Fibroblast of villous mesenchyme (primary cell): ENCODE data around the gene XIRP2. TPM values are rescaled to one million over a fixed set of nuclear protein-coding genes. Genes with fewer than 3 reads are reported as not detected.
A peak's percentile ranks its signal among the peaks of the same experiment; 100 is the strongest.

Experiments used
- DNase-seq: peaks from one replicate; pipeline ENCODE4 v3.0.0-alpha.2; 2010; ENCODE audit warnings: low read depth
- H3K4me3 ChIP-seq: 2 replicates; pipeline ENCODE4 v1.5.1; 2011; ENCODE audit warnings: low read depth, mild to moderate bottlenecking, low read length
- CTCF ChIP-seq: IDR thresholded peaks from 2 replicates; pipeline ENCODE4 v1.5.1; 2012; ENCODE audit warnings: low read depth, mild to moderate bottlenecking, low read length; ENCODE audit not compliant: insufficient read depth
- total RNA-seq: library from RNA; depleted of rRNA; stranded (reverse); fragments of >200 nt; gene quantifications from 2 replicates; pipeline ENCODE4 v1.2.3, GENCODE V29; 2012

Gene XIRP2
- total RNA-seq, 1 donor, result under 0.01 TPM

GRCh38 chr2:167196461-167197252 lies 308.4 kb downstream of the XIRP2 start:
- H3K4me3 ChIP-seq, result no peak overlapping the region
- no peak for TF ChIP-seq CTCF
- peak; percentile 13 for DNase-seq

- H3K4me3 ChIP-seq, result no peak overlapping the region
- no peak for TF ChIP-seq CTCF
- DNase-seq, result no peak
Measured at GRCh38 chr2:167198009-167198408, 309.7 kb downstream of the XIRP2 start.

- TF ChIP-seq CTCF, result no peak
- H3K4me3 ChIP-seq, result no peak overlapping the region
- DNase-seq, result no peak
Measured at GRCh38 chr2:167198576-167198975, 310.3 kb downstream of the XIRP2 start.

GRCh38 chr2:167200019-167200418 lies 311.7 kb downstream of the XIRP2 start:
- TF ChIP-seq CTCF, result no peak
- H3K4me3 ChIP-seq, result no peak overlapping the region
- DNase-seq, result no peak

- TF ChIP-seq CTCF, result no peak
- no peak overlapping the region for H3K4me3 ChIP-seq
- peak; percentile 9 for DNase-seq
Measured at GRCh38 chr2:167209784-167210183, 321.5 kb downstream of the XIRP2 start.

GRCh38 chr2:167212014-167212648 lies 323.9 kb downstream of the XIRP2 start:
- DNase-seq, result peak; percentile 41

More at GRCh38 chr2:167212014-167212648, 323.9 kb downstream of the XIRP2 start:
- TF ChIP-seq CTCF, result peak; percentile 72
- H3K4me3 ChIP-seq, result no peak overlapping the region
